HG03457 (cell line): ENCODE results near the gene SSBP3.

Experiments used
- ATAC-seq: cut with Tn5 transposase; IDR thresholded peaks from one replicate; pipeline ENCODE4 v1.9.1; 2021; ENCODE audit warnings: moderate number of reproducible peaks; ENCODE audit not compliant: unreplicated experiment

Gene SSBP3

GRCh38 chr1:54311506-54311905, 94.7 kb downstream of the SSBP3 start:
- no peak for ATAC-seq

- ATAC-seq, result no peak
These were observed 95.5 kb downstream of the SSBP3 start for GRCh38 chr1:54310439-54311328.

DNA sequence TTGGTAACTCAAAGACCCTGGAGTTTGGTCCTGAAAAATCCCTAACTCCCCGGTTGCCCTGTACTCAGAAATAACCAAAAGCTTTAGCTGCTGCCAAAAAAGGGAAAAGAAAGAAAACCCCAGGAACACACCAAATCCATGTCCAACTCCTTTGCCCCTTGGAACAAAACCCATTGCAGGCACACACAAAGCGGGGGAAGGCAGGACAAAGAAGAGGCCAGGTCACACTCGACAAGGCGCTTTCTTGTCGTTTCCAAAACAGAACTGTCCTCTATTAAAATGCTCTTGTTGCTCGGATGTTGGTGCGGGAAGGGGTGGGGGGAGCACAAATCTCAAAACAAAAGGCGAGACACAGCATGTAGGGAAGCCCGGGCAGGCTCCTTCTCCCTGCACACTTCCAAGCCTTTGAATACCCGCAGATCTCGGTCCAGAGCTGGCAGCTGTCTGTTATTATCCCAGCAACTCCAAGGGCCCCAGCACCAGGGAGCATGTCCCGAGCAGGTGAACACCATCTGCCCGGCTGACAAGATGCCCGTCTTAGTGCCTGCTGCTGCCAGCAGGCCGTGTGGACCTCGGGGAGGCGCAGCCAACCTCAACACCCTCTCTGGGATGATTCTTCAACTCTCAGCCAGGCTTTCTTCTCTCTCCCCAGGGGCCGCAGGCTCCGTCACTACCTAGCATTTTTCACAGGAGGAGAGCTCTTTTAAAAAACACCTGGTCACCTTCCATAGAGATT, 96.4 kb downstream of the SSBP3 start:
- ATAC-seq, result no peak

DNA sequence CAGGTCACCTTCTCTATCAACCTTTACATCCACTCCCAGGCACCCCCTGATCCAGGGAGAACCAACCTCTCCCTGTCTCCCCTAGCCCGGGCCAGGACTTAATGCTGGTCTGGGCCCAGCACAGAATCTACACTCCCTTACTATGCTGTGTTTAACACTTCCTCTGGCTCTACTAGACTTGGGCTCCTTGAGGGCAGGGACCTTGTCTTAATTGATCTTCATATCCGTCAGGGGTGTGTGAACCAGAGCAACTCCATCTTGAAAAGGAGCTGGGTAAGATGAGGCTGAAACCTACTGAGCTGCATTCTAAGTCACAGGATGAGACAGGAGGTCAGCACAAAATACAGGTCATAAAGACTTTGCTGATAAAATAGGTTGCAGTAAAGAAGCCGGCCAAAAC, 98.9 kb downstream of the SSBP3 start:
- ATAC-seq, result no peak

- ATAC-seq, result no peak
These were observed 100.2 kb downstream of the SSBP3 start for GRCh38 chr1:54305906-54306514.

DNA sequence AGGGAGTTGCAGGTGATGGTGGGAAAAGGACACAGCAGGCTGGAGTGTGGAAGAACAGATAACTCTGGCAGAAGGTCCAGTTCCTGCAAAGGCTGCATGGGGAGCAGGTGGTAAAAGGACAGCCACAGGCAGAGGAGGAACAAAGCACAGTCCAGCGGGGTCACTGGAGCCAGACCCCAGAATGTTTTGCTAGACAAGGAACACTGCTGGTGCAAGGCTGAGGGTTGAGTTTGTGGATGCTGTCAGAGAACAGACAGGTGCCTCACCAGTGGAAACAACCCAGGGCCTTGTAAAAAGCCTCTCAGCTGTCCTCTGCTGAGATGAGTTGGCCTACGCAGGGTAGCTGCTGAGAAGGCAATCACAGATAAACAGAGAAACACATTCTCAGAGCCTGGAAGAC, 101.7 kb downstream of the SSBP3 start:
- ATAC-seq, result no peak

GRCh38 chr1:54302951-54303843, 103.0 kb downstream of the SSBP3 start:
- ATAC-seq, result no peak

DNA sequence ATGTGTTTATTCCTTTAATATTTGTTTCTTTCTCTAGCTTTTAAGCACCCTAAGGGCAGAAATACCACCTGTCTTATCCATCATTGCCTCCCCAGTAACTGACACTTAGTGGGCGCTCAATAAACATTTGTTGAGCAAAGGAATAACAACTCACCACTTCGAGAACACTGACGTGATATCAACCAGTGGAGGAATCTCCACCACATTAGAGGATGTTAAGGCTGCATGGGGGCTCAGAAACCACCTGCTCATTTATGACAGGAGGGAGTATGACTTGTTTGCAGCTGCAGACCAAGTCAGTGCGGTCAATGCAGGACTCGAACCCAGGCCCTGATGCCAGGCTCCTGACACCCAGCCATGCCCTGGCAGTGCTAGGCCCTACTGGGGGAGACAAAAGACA, 103.6 kb downstream of the SSBP3 start:
- ATAC-seq, result no peak

DNA sequence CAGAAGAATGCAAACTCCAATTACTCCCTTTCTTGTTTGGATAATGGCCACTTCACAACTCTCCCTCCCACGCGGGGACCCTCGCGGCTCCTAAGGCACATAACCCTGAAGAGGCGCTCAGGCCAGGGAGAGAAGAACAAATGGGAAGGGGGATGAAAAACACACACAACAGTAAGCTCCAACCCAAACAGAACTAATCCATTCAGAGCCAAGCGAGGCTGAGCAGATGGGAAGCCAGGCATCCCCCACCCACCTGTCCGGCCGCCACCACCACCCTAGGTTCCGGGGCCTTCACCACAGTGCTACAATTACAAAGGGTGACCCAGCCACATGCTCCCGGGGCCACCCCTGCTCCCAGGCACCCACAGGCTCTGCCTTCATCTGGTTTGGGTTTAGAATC, 104.7 kb downstream of the SSBP3 start:
- ATAC-seq, result no peak

DNA sequence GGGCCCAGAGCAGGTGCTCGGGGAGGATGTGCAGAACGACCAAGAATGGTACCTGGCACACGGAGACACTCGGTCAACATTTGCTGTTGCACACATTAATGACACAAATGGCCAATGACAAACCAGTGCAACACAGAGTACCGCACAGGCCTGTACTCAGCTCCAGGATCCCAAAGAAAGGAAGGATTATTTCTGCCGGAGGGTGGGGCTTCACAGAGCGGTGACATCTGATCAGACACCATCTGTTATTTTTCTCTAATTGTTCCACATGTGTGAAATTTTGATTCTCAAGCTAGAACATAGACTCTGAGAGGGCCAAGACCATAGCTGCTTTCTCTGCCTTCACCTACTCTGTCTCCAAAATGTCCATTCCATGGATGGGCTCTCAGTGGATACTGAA, 105.8 kb downstream of the SSBP3 start:
- ATAC-seq, result no peak

GRCh38 chr1:54299037-54299436, 107.2 kb downstream of the SSBP3 start:
- ATAC-seq, result no peak

GRCh38 chr1:54298284-54299033, 107.7 kb downstream of the SSBP3 start:
- ATAC-seq, result no peak

GRCh38 chr1:54297596-54298283, 108.5 kb downstream of the SSBP3 start:
- ATAC-seq, result no peak

- ATAC-seq, result no peak
These were observed 109.5 kb downstream of the SSBP3 start for GRCh38 chr1:54296666-54297065.

- no peak for ATAC-seq
These were observed 111.3 kb downstream of the SSBP3 start for GRCh38 chr1:54294887-54295286.

- ATAC-seq, result no peak
These were observed 113.9 kb downstream of the SSBP3 start for GRCh38 chr1:54292002-54292911.

GRCh38 chr1:54291276-54292001, 114.8 kb downstream of the SSBP3 start:
- no peak for ATAC-seq
